Measurements from ENCODE around the gene MMP2.

DNA sequence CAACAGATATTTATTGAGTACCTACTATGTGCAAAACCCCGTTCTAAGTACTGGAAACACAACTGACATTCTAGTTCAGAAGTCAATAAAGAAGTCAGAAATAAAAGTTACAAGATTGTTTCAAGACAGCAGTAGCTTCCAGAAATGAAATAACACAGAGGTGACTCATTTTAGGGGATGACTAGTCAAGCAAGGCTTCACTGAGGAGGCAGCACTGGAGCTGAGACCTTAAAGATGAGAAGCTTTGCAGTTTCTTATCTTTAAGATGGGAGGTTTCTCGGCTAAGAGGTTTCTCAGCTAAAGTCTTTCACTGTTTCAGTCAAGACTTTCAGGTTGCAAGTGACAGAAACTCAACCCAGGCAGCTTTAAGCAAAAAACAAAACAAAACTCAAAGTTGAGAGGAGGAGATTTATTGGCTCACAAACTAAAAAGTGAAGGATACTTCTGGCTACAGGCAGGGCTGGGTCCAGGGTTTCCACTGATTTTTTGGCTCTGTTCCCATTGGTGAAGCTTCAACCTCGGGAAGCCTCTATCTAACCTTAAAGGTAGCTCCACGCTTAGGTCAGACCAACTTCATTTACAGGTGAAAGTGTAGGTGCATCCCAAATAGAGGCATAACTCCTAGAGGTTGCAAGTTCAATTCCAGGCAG lies 7.4 kb upstream of the MMP2 start:
- TF ChIP-seq, protein P1, sequence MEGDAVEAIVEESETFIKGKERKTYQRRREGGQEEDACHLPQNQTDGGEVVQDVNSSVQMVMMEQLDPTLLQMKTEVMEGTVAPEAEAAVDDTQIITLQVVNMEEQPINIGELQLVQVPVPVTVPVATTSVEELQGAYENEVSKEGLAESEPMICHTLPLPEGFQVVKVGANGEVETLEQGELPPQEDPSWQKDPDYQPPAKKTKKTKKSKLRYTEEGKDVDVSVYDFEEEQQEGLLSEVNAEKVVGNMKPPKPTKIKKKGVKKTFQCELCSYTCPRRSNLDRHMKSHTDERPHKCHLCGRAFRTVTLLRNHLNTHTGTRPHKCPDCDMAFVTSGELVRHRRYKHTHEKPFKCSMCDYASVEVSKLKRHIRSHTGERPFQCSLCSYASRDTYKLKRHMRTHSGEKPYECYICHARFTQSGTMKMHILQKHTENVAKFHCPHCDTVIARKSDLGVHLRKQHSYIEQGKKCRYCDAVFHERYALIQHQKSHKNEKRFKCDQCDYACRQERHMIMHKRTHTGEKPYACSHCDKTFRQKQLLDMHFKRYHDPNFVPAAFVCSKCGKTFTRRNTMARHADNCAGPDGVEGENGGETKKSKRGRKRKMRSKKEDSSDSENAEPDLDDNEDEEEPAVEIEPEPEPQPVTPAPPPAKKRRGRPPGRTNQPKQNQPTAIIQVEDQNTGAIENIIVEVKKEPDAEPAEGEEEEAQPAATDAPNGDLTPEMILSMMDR (IDR thresholded peaks at IDR 0.05), result no peak
- no peak for TF ChIP-seq EP300 (IDR thresholded peaks at IDR 0.05)
- no peak for TF ChIP-seq POLR2A (IDR thresholded peaks at IDR 0.05)
